Fibroblast of skin of back (primary cell): Measurements from ENCODE around the gene SMYD4.
A peak's percentile ranks its signal among the peaks of the same experiment; 100 is the strongest.
"Not testable (repeated sequence)": the region's sequence is repeated elsewhere in the genome, so short reads cannot be mapped to it uniquely, and the experiment has no call there.

Experiments used
- DNase-seq: peaks from one replicate; pipeline ENCODE4 v3.0.0-alpha.2; 2013

SMYD4 gene

DNA sequence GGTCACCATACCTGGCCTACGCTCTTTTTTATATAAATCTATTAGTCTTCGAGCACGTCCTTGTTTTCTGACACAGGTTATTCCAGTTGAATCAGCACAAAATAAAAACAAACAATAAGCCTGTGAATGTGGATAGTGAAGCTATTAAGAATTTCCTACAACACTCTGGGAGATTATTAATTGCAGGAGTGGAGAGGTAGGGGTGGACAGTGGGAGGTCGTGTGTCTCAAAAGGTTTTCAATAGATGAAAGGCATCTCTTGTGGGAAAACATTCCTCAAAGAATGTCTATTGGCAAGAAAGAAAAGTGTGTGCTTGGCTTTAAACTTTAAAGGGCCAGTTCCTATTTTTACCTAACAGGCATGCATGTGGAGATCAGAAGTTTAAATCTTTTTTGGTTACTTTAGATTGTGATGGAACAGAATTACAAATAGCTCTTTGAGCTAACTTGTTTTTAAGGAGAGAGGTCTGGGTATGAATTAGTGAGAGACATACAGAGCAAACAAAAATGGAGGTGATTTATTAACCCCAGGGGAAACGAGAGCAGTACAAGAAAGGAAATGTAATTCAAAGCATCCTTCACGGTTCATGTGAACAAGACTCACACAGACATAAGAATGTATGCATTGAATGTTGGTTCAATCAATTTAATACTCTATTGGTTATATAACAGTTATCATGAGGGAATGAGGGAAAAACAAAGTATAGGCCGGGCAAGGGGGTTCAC, 9.0 kb downstream of the SMYD4 start:
- DNase-seq: peak; percentile 4

DNA sequence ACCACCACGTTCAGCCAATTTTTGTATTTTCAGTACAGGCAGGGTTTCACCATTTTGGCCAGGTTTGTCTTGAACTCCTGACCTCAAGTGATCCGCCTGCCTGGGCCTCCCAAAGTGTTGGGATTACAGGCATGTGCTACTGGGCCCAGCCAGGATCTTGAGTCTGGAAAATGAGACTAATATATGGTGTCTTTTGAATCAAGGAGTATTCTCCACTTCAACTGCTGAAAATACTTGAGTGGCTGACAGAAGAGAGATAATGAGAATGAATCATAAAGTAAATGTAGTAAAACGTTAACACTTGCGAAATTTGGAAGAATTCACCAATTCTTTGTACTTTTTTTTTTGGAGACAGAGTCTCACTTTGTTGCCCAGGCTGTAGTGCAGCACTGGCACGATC, 16.6 kb downstream of the SMYD4 start:
- no peak for DNase-seq

DNA sequence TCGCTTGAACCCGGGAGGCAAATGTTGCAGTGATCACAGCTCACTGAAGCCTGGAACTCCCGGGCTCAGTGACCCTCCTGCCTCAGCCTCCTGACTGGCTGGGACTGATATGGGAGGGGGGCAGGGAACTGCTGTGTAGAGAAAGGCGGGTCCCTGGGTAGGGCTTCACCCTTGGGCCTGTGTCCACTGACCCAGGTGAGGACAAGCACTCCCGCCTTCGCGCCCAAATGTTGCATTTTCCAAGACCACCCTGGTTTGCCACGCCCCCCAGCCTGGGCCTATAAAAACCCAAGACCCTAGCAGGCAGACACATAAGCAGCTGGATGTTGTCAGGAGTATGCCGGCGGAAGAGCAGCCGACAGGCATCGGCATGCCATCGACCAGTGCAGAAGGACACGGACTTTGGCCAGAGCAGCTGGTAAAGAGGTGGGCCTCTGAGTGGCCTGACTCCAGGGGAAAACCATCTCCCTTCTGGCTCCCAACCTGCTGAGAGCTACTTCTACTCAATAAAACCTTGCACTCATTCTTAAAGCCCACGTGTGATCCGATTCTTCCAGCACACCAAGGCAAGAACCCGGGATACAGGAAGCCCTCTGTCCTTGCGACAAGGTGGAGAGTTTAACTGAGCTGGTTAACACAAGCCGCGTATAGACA, 19.1 kb downstream of the SMYD4 start:
- no peak for DNase-seq

DNA sequence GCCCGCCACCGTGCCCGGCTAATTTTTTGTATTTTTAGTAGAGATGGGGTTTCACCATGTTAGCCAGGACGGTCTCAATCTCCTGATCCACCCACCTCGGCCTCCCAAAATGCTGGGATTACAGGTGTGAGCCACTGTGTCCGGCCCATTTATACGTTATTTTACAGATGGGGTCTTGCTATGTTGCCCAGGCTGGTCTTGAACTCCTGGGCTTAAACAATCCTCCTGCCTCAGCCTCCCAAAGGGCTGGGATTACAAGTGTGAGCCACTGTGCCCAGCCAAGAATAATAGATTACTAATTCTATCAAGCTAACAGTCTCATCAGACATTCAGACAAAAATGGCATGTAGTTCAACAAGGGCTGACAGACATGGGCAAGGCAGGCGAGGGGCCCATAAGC, 19.9 kb downstream of the SMYD4 start:
- not testable (repeated sequence) for DNase-seq

DNA sequence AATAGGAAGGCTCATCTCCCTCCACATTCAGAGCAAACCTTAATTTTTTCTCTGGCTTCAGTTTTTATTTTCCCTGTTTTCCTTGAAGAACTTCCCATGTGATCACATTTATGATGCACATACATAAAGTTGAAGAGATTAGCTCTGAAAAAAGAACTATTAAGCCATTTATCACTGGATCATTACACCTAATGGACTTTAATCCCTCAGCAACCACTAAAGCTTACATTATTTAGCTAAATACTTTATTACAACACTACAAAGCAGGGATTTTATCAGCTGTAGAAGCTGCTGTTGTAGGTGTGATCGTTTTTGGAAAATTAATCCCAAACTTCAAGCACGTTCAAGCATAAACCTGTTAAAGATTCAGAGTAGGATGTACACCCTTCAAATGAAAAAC, 21.1 kb downstream of the SMYD4 start:
- DNase-seq: no peak

DNA sequence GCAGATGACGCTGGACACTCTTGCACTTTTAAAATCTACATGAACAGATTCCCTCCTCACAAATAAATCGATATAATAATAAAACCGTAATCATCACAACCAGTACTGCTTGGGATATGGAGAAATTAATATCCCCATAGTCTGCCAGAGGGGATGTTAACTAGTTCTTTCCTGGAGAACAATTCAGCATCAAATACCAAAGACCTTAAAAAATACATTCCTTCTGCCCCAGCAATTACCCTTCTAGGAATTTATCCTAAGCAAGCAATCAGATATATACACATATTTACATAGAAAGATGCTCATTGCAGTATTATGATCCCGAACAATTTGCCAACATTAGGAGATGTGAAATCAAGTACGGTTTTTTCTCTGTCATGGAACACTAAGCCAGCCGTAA, 21.8 kb downstream of the SMYD4 start:
- no peak for DNase-seq

DNA sequence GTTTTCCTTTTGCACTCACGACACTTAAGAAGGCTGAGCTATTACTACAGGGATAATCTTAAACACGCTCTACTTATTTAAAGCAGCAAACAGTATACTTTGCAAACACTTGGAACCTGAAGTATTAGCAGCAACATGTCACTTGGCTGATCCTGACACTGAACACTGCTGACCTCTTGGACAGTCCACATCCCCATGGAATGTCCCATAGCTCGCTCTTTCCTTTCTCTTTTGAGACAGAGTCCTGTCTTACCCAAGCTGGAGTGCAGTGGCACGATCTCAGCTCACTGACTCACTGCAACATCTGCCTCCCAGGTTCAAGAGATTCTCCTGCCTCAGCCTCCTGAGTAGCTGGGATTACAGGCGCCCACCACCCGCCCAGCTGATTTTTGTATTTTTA, 26.4 kb downstream of the SMYD4 start:
- no peak for DNase-seq

DNA sequence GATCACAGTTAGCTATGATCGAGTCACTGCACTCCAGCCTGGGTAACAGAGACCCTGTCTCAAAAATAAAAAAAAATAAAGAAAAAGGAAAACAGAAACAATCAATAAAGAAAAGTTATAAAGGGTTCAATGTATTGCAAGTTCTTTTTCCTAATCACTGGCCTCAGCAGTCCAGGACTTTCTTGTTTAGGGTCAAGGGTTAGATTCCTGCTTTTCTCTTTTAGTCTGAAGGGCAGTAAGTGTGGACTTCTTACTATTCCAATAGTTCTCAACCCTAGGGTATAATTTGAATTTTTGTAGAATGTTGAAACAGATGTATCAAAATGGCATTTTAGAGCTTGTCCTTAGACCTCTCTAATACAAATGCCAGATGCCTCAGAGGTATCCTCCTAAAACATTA, 27.3 kb downstream of the SMYD4 start:
- DNase-seq: no peak

DNA sequence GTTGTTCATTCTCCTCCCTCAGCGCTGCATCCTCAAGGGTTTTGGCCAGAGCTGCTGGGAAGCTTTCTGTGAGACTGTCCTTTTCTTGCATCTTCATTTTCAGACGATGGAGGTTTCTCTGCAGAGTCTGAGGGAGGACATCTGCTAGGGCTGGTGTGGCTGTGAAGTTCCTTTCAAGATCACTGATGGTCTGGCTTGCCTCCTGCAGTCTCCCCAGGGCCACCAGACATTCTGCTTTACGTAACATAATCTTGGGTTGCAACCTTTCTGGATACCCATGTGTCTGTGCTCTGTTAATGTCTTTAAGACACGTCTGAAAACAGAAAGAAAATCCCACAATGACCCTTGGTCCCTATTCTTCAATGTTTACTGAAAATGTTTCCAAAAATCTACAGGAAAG, 29.0 kb downstream of the SMYD4 start:
- DNase-seq: no peak

DNA sequence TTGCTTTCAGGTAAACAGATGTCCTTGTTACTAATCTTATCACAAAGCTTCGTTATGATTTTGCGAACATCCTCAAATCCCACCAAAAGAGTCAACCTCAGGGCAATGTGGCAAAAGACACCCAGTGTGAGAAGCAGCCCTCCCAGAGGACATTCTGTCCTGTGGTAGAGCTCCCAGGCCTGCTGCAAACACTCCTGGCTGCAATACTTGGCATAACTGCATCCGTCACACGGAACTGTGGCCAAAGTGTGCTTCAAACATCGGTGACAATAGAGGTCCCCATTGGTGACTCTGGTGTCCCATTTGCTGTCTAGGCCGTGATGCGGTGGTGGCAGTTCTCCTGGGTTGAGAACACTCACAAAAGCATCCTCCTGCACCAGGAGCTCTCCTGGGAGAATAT, 29.5 kb downstream of the SMYD4 start:
- DNase-seq: no peak

DNA sequence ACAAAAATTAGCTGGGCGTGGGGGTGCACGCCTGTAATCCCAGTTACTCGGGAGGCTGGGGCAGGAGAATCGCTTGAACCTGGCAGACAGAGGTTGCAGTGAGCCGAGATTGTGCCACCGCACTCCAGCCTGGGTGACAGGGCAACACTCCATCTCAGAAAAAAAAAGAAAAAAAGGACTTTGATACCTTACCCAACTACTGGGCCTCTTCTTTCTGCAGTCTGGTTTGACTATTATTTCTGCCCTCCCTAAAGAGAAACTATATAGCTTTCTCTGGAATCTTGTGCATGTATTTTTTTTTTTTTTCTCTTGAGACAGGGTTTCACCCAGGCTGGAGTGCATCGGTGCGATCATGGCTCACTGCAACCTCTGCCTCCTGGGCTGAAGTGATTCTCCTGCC, 31.9 kb downstream of the SMYD4 start:
- not testable (repeated sequence) for DNase-seq

DNA sequence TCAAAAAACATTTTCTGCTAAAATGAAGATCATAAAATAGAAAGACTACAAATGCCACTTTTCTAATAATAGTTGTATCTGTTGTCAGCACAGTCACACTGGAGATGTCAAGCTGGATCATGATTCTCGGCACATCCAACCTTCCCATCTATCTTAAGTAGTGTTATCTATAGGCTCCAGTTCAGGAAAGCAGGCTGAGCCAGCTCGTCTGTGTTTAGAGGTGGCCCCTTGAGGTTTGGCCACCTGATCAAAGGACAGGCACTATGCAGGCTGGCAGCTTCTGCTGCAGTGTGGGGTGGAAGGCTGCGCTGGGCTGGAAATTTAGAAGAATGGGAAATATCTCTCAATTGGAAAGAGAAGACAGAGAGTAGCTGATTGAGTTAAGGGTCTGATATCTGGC, 32.4 kb downstream of the SMYD4 start:
- DNase-seq: no peak

DNA sequence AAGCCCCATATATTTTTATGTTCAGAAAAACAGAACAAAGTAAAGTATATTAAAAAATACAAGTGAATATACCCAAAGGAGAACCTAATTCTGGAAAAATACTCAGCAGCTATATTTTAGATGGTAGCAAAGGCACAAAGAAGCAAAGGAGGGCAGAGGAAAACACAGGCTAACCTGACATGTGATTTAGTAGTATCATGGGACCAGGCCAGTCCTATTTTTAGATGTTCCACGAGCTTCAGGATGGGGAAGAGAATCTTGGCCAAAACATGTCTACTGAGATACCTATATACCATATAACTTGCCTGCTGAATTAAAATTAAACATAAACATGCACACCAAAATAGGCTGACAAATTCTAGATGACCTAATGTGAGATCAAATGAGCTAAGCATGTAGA, 32.9 kb downstream of the SMYD4 start:
- DNase-seq: no peak

DNA sequence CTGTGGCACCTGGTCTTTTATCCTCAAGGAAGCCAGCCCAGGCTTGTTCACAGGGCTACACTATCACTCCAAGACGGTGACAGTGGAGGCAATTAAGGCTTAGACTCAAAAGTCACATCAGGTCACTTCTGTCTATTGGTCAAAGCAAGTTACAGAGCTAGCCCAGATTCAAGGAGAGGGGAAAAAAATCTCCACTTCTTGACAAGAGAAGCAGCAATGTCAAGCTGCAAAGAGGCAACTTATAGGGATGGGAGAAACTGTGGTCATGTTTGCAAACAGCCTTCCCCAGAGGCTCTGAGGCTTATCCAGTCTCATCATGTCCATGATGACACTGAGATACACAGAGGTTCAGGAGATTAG, 36.3 kb downstream of the SMYD4 start:
- no peak for DNase-seq

DNA sequence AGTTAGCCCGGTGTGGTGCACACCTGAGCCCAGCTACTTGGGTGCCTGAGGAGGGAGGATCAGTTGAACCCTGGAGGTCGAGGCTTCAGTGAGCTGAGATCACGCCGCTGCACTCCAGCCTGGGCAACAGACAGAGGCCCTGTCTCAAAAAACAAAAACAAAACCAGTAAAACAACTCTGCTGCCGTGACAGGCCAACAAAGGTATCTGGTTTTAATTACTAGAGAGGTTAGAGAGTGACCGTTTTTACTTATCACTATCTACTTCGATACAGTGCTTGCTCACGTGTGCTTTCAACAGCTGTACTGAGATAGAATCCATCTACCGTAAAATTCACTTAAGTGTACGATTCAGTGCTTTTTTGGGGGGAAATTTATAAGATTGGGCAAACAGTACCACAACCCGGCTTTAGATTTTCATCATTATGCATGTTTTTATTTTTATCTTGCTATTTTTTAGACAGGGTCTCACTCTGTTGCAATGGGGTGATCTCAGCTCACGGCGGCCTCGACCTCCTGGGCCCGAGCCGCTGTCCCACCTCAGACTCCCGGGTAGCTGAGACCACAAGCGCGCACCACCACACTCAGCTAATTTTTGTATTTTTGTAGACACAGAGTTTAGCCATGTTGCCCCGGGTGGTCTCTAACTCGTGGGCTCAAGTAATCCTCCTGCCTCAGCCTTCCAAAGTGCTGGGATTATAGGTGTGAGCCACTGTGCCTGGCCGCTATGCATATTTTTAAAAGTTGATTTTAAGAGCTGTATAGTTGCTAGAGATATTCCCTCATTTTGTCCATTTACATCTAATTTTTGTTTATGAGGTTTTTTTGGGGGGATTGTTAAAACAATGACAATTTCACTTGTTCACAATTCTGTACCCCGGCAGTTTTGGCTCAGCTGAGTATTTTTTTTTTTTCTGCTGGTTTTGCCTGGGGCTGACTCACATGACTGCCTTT, 36.9 kb downstream of the SMYD4 start:
- no peak for DNase-seq

DNA sequence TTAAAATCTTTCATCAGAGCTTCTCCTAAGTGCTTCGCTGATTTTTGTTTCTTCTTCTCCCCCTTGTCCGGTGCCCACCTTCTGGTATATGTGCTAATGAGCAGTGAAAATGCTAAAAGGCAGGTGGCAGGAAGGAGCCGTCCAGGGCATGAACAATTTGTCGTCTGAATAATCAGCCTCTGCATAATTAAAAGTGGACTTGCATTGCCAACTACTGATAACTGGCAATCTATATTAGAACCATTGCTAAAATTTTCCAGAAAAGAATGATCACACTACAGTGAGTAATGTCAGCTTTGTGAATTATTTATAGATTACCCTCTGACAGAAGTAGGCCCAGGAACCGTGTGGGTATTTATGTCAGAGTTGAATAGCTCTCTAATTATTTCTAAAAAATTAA, 39.8 kb downstream of the SMYD4 start:
- DNase-seq: no peak

DNA sequence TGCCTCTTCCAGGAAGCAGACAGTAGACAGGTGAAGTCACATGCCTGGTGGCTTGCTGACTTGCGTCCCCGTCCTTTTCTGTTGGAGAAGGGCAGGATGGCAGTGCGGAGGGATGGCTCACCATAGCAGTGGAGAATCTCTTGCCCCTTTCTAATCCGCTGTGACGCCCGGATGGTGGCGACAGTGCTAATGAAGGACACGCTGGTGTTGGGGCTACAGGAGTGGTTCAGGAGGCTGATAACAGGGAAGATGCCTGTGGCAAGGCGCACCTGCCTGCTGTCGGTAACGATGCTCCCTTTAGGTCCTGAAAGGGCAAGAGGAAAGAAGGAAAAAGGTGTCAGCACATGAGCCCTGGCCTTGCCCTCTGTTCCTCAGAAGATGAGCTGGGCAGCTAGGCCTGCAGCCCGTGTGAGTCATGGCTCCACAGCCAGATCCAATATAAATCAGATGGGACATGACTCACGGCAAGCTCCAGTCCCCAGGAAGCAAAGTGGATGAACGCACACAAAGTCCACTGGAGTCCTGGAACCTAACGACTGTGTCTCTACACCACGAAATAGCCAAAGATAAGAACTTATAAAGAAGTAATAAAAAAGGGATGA, 42.3 kb downstream of the SMYD4 start:
- peak; percentile 92 for DNase-seq

DNA sequence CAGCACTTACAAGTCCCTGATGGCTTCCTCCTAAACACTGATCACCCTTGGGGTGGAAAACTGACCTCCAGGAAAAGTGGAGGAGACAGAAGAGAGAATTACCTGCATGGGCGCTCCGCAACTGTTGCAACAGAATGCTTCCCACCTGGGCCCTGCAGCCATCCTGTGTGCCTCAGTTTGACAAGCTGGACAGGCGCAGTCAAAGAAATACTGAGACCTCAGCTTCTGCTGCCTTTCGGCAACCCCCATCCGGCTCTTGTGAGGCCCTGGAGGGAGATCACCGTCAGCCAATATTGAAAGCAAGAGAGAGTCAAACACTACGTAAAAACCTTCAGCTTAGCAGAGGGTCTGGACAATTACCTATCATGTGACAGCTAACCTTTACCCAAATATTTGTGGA, 43.0 kb downstream of the SMYD4 start:
- DNase-seq: no peak

DNA sequence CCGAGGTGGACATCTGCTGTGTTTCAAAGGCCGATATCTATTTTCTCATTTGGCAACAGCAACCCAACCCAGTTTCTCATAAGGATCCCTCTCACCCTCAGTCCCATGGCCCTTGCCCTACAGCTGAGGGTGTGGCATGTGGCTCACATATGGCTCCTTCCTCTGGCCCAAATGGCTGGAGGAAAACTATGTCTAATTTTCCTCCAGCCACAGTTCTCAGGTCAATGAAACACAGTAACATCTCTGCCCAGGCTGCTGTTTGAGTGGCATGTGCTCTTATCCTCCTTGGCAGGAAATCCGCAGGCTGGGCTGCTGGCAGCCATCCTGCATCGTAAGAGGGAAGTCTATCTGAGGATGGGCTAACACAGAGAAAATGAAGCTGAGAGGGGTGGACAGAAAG, 43.8 kb downstream of the SMYD4 start:
- no peak for DNase-seq

DNA sequence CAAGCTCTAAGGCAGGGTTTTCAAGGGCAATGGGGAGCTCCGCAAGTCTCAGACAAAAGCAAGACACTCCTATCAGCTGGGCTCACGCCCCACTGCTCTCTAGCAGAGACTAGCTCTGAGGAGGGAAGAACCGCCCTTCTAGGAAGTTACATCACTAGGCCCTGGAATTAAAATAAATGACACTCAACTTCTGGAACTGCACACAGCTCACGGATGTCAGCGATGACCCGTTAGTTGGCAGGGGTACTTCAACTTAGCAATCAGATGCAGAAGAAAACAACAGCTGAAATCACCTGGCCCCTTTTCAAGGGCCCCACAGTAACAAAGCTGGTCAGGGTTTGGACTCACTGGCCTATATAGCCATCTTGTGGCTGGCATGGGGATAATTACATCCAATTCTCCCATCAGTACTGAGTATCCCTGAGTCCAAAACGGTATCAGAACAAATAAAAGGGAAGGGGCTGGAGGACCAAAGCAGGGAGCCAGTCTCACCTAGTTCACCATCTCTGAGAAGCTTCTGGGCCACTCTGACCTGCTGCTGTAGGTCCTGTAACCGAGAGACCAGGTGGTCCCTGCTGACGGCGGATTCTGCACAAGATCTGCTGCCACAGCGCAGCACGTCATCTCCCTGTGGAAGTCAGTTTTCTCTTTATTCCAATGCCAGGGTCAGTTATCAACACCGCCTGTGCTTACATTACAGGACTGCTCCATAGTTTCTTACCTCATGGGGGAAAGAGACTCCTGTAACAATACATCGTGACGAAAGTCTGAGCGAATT, 45.7 kb downstream of the SMYD4 start:
- DNase-seq: peak; percentile 48

DNA sequence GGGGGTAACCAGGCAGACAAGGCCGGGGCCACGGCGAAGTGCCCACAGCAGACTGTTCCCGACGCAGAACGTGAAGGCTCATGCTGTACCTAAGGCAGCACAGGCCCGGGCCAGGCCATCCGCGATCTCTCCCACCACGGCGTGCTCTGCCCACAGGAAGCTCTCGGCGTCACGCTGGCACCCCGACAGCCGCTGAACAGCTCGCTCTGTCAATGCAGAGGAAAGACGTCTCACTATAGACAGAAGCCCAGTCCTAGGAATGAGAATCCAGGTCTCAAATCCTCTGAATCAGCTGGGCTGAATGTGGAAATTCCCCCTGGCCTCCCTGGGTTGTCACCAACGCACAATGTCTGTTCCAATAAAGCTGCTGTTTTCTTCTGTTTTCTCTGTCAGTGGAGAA, 46.4 kb downstream of the SMYD4 start:
- DNase-seq: no peak

DNA sequence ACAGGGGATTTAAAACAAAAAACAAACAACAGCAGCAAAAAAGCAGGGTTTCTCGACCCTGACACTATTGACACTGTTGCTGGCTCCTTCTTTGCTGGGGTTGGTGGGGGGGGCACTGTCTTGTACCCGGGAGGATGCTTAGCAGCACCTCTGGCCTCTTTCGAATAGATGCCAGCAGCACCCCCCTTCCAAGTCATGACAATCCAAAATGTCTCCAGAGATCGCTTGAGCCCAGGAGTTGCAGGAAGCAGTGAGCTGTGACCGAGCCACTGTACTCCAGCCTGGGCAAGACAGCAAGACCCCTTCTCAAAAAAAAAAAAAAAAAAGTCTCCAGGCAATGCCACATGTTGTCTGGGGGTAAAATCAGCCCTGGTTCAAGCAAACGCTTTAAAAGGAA, 47.5 kb downstream of the SMYD4 start:
- DNase-seq: no peak
